NCI-H2227 treated with DMSO at 0.1 percent for 48 hours (cell line): ENCODE data around the gene KRABD2.
A peak's percentile ranks its signal among the peaks of the same experiment; 100 is the strongest.
"Not testable (repeated sequence)": the region's sequence is repeated elsewhere in the genome, so short reads cannot be mapped to it uniquely, and the experiment has no call there.

ENCODE experiments used
- DNase-seq: peaks from one replicate; lab custom pipeline; 2025; lab: John Stamatoyannopoulos, UW

KRABD2 gene

GRCh38 chr17:8392674-8393469, 16.4 kb upstream of the KRABD2 start:
- no peak for DNase-seq

GRCh38 chr17:8392274-8392673, 15.8 kb upstream of the KRABD2 start:
- DNase-seq, result no peak

GRCh38 chr17:8391711-8392110, 15.2 kb upstream of the KRABD2 start:
- DNase-seq, result no peak

- DNase-seq, result no peak
These were observed 11.6 kb upstream of the KRABD2 start for GRCh38 chr17:8387914-8388651.

GRCh38 chr17:8386841-8387240, 10.3 kb upstream of the KRABD2 start:
- no peak for DNase-seq

- no peak for DNase-seq
These were observed 8.4 kb upstream of the KRABD2 start for GRCh38 chr17:8384801-8385378.

- peak; percentile 93 for DNase-seq
These were observed 6.8 kb upstream of the KRABD2 start, which contains the start of gene RPL26 for GRCh38 chr17:8383143-8383822. Gene RPL26 (minus strand): TSS chr17:8383193. CDS start chr17:8382310, 883 bp downstream.

GRCh38 chr17:8382880-8383142, 6.3 kb upstream of the KRABD2 start:
- no peak for DNase-seq

GRCh38 chr17:8382052-8382879, 5.8 kb upstream of the KRABD2 start:
- DNase-seq, result no peak

GRCh38 chr17:8380049-8380448, 3.5 kb upstream of the KRABD2 start:
- no peak for DNase-seq

- not testable (repeated sequence) for DNase-seq
These were observed 1.6 kb upstream of the KRABD2 start for GRCh38 chr17:8378117-8378516.

GRCh38 chr17:8377422-8377821, 918 bp upstream of the KRABD2 start:
- DNase-seq, result no peak

- peak; percentile 44 for DNase-seq
These were observed 705 bp downstream of the KRABD2 start for GRCh38 chr17:8375738-8376259.

- not testable (repeated sequence) for DNase-seq
These were observed 2.6 kb downstream of the KRABD2 start for GRCh38 chr17:8373856-8374255.

- no peak for DNase-seq
These were observed 4.1 kb downstream of the KRABD2 start for GRCh38 chr17:8372422-8372821.

- DNase-seq, result no peak
These were observed 4.7 kb downstream of the KRABD2 start for GRCh38 chr17:8371786-8372185.

GRCh38 chr17:8369944-8370343, 6.6 kb downstream of the KRABD2 start:
- no peak for DNase-seq

- DNase-seq, result no peak
These were observed 8.3 kb downstream of the KRABD2 start for GRCh38 chr17:8368193-8368592.

- DNase-seq, result no peak
These were observed 10.3 kb downstream of the KRABD2 start for GRCh38 chr17:8366231-8366630.

GRCh38 chr17:8365143-8365542, 11.4 kb downstream of the KRABD2 start:
- no peak for DNase-seq

- no peak for DNase-seq
These were observed 13.7 kb downstream of the KRABD2 start for GRCh38 chr17:8362651-8363332.
